HCT116 (cell line): Measurements from ENCODE around the gene ADNP. TPM values are rescaled to one million over a fixed set of nuclear protein-coding genes. Genes with fewer than 3 reads are reported as not detected.

Source experiments
- ATAC-seq: fragments of 200-7000 bp; cut with Tn5 transposase; 2 replicates; pipeline ENCODE4 v1.9.1; 2020; ENCODE audit warnings: mild to moderate bottlenecking, moderate library complexity
- BruUV-seq: library from RNA; stranded (reverse); fragments of 400-500 nt; replicated peaks from 2 replicates; lab custom pipeline; 2021; lab: Mats Ljungman, UMichigan
- CTCF ChIA-PET: fragments of 300-600 bp; sonication (Branson Sonifier 250); formaldehyde crosslinking; loops from one replicate; lab custom pipeline; 2021; ENCODE audit warnings: antibody characterized with exemption; lab: Charles Lee
- POLR2A ChIA-PET: fragments of 300-600, 350-600 bp; sonication (Branson Sonifier 250); formaldehyde crosslinking; loops from one replicate; lab custom pipeline; 2021; ENCODE audit warnings: antibody characterized with exemption; lab: Charles Lee
- RAD21 ChIA-PET, 2 experiments: fragments of 300-600 bp; sonication (Branson Sonifier 250); formaldehyde crosslinking; loops; one replicate each; lab custom pipeline; 2023; ENCODE audit warnings: low total read pairs in 2 of 2; ENCODE audit not compliant: uncharacterized antibody in 2 of 2, unreplicated experiment in 2 of 2, low non-redundant PET in 1 of 2; lab: Charles Lee
- DNase-seq: peaks from one replicate; pipeline ENCODE4 v3.0.0-alpha.2; 2010; ENCODE audit warnings: low read depth, low spot score
- H2AFZ ChIP-seq: fragments of 200-600 bp; shearing (Covaris generic), sonication (generic); 2 replicates; pipeline ENCODE4 v1.6.1; 2017; ENCODE audit warnings: low read depth, mixed run types, mixed read lengths, antibody characterized with exemption, low read length; ENCODE audit not compliant: poor library complexity, severe bottlenecking
- H3K27ac ChIP-seq: 2 replicates; pipeline ENCODE4 v1.5.1; 2012; ENCODE audit warnings: low read depth, low read length
- H3K27me3 ChIP-seq: fragments of 200-600 bp; sonication (generic); 2 replicates; pipeline ENCODE4 v1.6.1; 2016; ENCODE audit warnings: mixed run types, low read length, mixed read lengths; ENCODE audit not compliant: insufficient read depth
- H3K36me3 ChIP-seq, 2 experiments: fragments of 200-500 bp in 1 of 2; fragments of 200-600 bp in 1 of 2; sonication (Bioruptor generic) in 1 of 2; sonication (generic) in 1 of 2; 2 replicates each; pipeline versions ENCODE4 v1.5.1 to v1.6.1; 2014 to 2016; ENCODE audit warnings: low read length in 2 of 2, inconsistent platforms in 1 of 2, mixed read lengths in 1 of 2, mixed run types in 1 of 2; ENCODE audit not compliant: insufficient read depth in 2 of 2, control insufficient read depth in 1 of 2
- H3K4me1 ChIP-seq, 2 experiments: fragments of 200-600 bp in 1 of 2; sonication (generic) in 1 of 2; 2 replicates each; pipeline versions ENCODE4 v1.5.1 to v1.6.1; 2012 to 2017; ENCODE audit warnings: low read length in 2 of 2, inconsistent platforms in 1 of 2, mild to moderate bottlenecking in 1 of 2, mixed read lengths in 1 of 2, mixed run types in 1 of 2, moderate library complexity in 1 of 2; ENCODE audit not compliant: insufficient read depth in 2 of 2, control insufficient read depth in 1 of 2
- H3K4me2 ChIP-seq: fragments of 200-600 bp; sonication (generic); 2 replicates; pipeline ENCODE4 v1.6.1; 2017; ENCODE audit warnings: mixed run types, low read length, mixed read lengths
- H3K4me3 ChIP-seq, 2 experiments: fragments of 200-600 bp in 1 of 2; sonication (generic) in 1 of 2; replicated peaks in 1 of 2; 2 replicates each; pipeline ENCODE4 v1.5.1; 2011 to 2016; ENCODE audit warnings: low read length in 2 of 2, control low read depth in 1 of 2, low read depth in 1 of 2, mild to moderate bottlenecking in 1 of 2, mixed read lengths in 1 of 2, mixed run types in 1 of 2
- H3K79me2 ChIP-seq: fragments of 200-600 bp; sonication (generic); 2 replicates; pipeline ENCODE4 v1.6.1; 2017; ENCODE audit warnings: mild to moderate bottlenecking, mixed run types, low read length, moderate library complexity, mixed read lengths; ENCODE audit not compliant: insufficient read depth
- H3K9ac ChIP-seq: fragments of 200-600 bp; sonication (generic); 2 replicates; pipeline ENCODE4 v1.6.1; 2016; ENCODE audit warnings: low read length, mixed read lengths
- H3K9me2 ChIP-seq: fragments of 200-600 bp; sonication (generic), shearing (Covaris generic); 2 replicates; pipeline ENCODE4 v1.6.1; 2017; ENCODE audit warnings: mixed run types, mild to moderate bottlenecking, moderate library complexity; ENCODE audit not compliant: insufficient read depth
- H3K9me3 ChIP-seq, 2 experiments: fragments of 200-500 bp in 1 of 2; fragments of 200-600 bp in 1 of 2; sonication (Bioruptor generic) in 1 of 2; sonication (generic) in 1 of 2; 2 replicates each; pipeline ENCODE4 v1.6.1; 2014 to 2017; ENCODE audit warnings: low read length in 2 of 2, mixed read lengths in 2 of 2, inconsistent platforms in 1 of 2, low read depth in 1 of 2, mild to moderate bottlenecking in 1 of 2, mixed run types in 1 of 2, moderate library complexity in 1 of 2; ENCODE audit not compliant: control insufficient read depth in 1 of 2, insufficient read depth in 1 of 2
- H4K20me1 ChIP-seq: fragments of 200-600 bp; sonication (generic), shearing (Covaris generic); 2 replicates; pipeline ENCODE4 v1.6.1; 2017; ENCODE audit warnings: mixed run types, mild to moderate bottlenecking, moderate library complexity; ENCODE audit not compliant: insufficient read depth
- ATF3 ChIP-seq: IDR thresholded peaks from 2 replicates; pipeline ENCODE4 v1.6.1; 2012
- CBX3 ChIP-seq: IDR thresholded peaks from 2 replicates; pipeline ENCODE4 v1.6.1; 2012; ENCODE audit warnings: low read depth
- CEBPB ChIP-seq: IDR thresholded peaks from 2 replicates; pipeline ENCODE4 v1.6.1; 2012; ENCODE audit warnings: low read depth
- CTCF ChIP-seq, 3 experiments: fragments of 200-600 bp in 1 of 3; sonication (generic) in 1 of 3; IDR thresholded peaks in 2 of 3; conservative IDR thresholded peaks in 1 of 3; 2 replicates each; pipeline ENCODE4 v1.5.1; 2012 to 2017; ENCODE audit warnings: low read depth in 2 of 3, low read length in 2 of 3, antibody characterized with exemption in 1 of 3, borderline replicate concordance in 1 of 3, control low read depth in 1 of 3, mild to moderate bottlenecking in 1 of 3, mixed read lengths in 1 of 3, mixed run types in 1 of 3, moderate library complexity in 1 of 3; ENCODE audit not compliant: insufficient read depth in 1 of 3
- EGR1 ChIP-seq: IDR thresholded peaks from 2 replicates; pipeline ENCODE4 v1.6.1; 2012; ENCODE audit warnings: low read depth
- ELF1 ChIP-seq: IDR thresholded peaks from 2 replicates; pipeline ENCODE4 v1.6.1; 2012; ENCODE audit warnings: low read depth, borderline replicate concordance
- EZH2 ChIP-seq: fragments of 200-600 bp; sonication (generic); IDR thresholded peaks from 2 replicates; pipeline ENCODE4 v1.6.1; 2017; ENCODE audit warnings: antibody characterized with exemption, mixed run types
- FOSL1 ChIP-seq: IDR thresholded peaks from 2 replicates; pipeline ENCODE4 v1.6.1; 2012; ENCODE audit warnings: low read depth
- JUND ChIP-seq: IDR thresholded peaks from 2 replicates; pipeline ENCODE4 v1.6.1; 2012
- MAX ChIP-seq: IDR thresholded peaks from 2 replicates; pipeline ENCODE4 v1.6.1; 2012
- POLR2A ChIP-seq: IDR thresholded peaks from 2 replicates; pipeline ENCODE4 v1.7.0; 2011; ENCODE audit warnings: borderline replicate concordance; ENCODE audit not compliant: insufficient read depth, insufficient read length; ENCODE audit errors: extremely low read depth
- RAD21 ChIP-seq: IDR thresholded peaks from 2 replicates; pipeline ENCODE4 v1.6.1; 2012; ENCODE audit warnings: low read depth, mild to moderate bottlenecking
- SIN3A ChIP-seq: IDR thresholded peaks from 2 replicates; pipeline ENCODE4 v1.6.1; 2012; ENCODE audit warnings: low read depth
- SP1 ChIP-seq: IDR thresholded peaks from 2 replicates; pipeline ENCODE4 v1.6.1; 2012; ENCODE audit warnings: low read depth
- SRF ChIP-seq: IDR thresholded peaks from 2 replicates; pipeline ENCODE4 v1.6.1; 2012; ENCODE audit warnings: low read depth
- TCF7L2 ChIP-seq: IDR thresholded peaks from 2 replicates; pipeline ENCODE4 v1.7.0; 2011; ENCODE audit warnings: borderline replicate concordance, inconsistent platforms; ENCODE audit not compliant: insufficient read depth, insufficient read length; ENCODE audit errors: extremely low read depth
- YY1 ChIP-seq: IDR thresholded peaks from 2 replicates; pipeline ENCODE4 v1.6.1; 2011; ENCODE audit warnings: low read length, low read depth, moderate library complexity, mild to moderate bottlenecking; ENCODE audit not compliant: insufficient replicate concordance; ENCODE audit errors: extremely low read depth
- ZBTB33 ChIP-seq: IDR thresholded peaks from 2 replicates; pipeline ENCODE4 v1.6.1; 2011; ENCODE audit warnings: mild to moderate bottlenecking, low read length, moderate library complexity; ENCODE audit not compliant: insufficient replicate concordance; ENCODE audit errors: extremely low read depth
- ZNF274 ChIP-seq: fragments of 200-500 bp; sonication (Bioruptor generic); IDR thresholded peaks from 2 replicates; pipeline ENCODE4 v1.6.1; 2014; ENCODE audit warnings: mild to moderate bottlenecking, low read depth, low read length, inconsistent platforms
- intact Hi-C: fragments of 100-400 bp; cut with micrococcal nuclease; formaldehyde crosslinking; loops from 2 replicates; pipeline ENCODE4 v1.10.0; 2022
- total RNA-seq: library from RNA; stranded (reverse); gene quantifications from one replicate; pipeline ENCODE4 v1.2.1, GENCODE V29; 2021; ENCODE audit not compliant: unreplicated experiment

The ADNP gene
- total RNA-seq, 1 experiment from 2014 or later, result 85.9 TPM

- TF ChIP-seq FOSL1 (no peak), SIN3A (no peak), ATF3 (no peak), SRF (no peak)
Observed at GRCh38 chr20:50848846-50849673, 82.2 kb downstream of the ADNP start (continued).

- no peaks in the 10 kb centered on the region for H4K20me1 ChIP-seq
- no peak overlapping the region for H3K4me3 ChIP-seq
- H3K4me1 ChIP-seq, result peaks cover 30 to 43% of the 10 kb centered on the region in 2 experiments
- DNase-seq (no peak), ATAC-seq (no peak)
- H3K9ac ChIP-seq, result no peak overlapping the region
- TF ChIP-seq CEBPB (no peak), SP1 (no peak), ZBTB33 (no peak), SRF (no peak), CTCF (IDR thresholded peaks at IDR 0.05 in 2 of 3, conservative IDR thresholded peaks at IDR 0.05 in 1 of 3; ENCODE audit: borderline replicate concordance in 1 of 3, insufficient read depth in 1 of 3, low read depth in 2 of 3, low read length in 2 of 3) (no peak), ZNF274 (no peak), POLR2A (no peak), JUND (no peak), YY1 (no peak), SIN3A (no peak), ELF1 (no peak), ATF3 (no peak), CBX3 (no peak), EZH2 (no peak), EGR1 (no peak), TCF7L2 (no peak), RAD21 (no peak), MAX (no peak), FOSL1 (no peak)
- H2AFZ ChIP-seq, result no peak overlapping the region
- H3K27me3 ChIP-seq, result no peaks in the 10 kb centered on the region
- ChIA-PET CTCF (interaction anchor here (1.3 kb wide), 1 partner anchor 54 kb away, joined by 3 read pairs; the partner anchor contains the start of gene BCAS4), POLR2A (no interaction called here), RAD21 (no interaction called here)
- H3K79me2 ChIP-seq, result no peaks in the 10 kb centered on the region
- H3K36me3 ChIP-seq, result no peaks in the 10 kb centered on the region
- no peak overlapping the region for H3K27ac ChIP-seq
- no TSS peak for BruUV-seq
- H3K4me2 ChIP-seq, result no peak overlapping the region
- intact Hi-C loops, result no loop called here
- H3K9me3 ChIP-seq, result no peaks in the 10 kb centered on the region
- H3K9me2 ChIP-seq, result no peaks in the 10 kb centered on the region
Observed at GRCh38 chr20:50848341-50848808, 82.9 kb downstream of the ADNP start.
